KBM-7 (cell line): Measurements from ENCODE around the gene MYCL.
A peak's percentile ranks its signal among the peaks of the same experiment; 100 is the strongest.
"Not testable (repeated sequence)": the region's sequence is repeated elsewhere in the genome, so short reads cannot be mapped to it uniquely, and the experiment has no call there.

Source experiments
- DNase-seq: peaks from one replicate; pipeline ENCODE4 v3.0.0-alpha.2; 2015
- in situ Hi-C: fragments of 300-500 bp; cut with MboI; formaldehyde crosslinking; loops from 2 replicates; pipeline ENCODE4 v1.14.3; 2020; ENCODE audit warnings: low sequenced_read_pairs, low pct_unique_long_range_greater_than_20kb, mixed read lengths

Gene MYCL

DNA sequence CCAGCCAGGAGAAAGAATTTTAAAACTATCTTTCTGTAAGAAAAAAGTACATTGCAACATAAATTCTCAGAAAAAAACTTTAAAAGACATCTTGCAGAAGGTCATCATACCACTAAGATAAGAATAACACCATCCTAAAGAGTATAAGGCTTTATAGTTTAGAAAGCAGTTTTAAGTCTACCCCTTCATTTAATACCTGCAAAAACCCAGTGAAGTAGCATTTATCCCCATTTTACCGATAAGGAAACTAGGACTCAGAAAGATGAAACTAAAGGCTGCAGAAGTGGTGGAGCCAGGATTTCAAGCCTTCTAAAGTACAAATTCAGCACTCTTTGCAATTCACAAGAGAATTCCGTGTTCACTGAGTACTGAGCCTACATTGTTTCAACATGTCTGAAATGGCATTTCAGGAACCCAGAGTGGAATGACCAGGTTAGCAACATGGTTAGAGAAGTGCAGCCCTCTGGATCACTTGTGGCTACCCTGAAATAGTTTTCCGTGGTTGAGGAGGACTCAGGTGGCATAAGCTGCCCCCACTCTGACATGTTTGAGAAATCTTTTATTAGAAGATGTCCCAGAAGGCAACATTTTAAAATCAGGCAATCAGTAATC is 6.7 kb downstream of the MYCL start:
- in situ Hi-C loops, result no loop called here
- no peak for DNase-seq

DNA sequence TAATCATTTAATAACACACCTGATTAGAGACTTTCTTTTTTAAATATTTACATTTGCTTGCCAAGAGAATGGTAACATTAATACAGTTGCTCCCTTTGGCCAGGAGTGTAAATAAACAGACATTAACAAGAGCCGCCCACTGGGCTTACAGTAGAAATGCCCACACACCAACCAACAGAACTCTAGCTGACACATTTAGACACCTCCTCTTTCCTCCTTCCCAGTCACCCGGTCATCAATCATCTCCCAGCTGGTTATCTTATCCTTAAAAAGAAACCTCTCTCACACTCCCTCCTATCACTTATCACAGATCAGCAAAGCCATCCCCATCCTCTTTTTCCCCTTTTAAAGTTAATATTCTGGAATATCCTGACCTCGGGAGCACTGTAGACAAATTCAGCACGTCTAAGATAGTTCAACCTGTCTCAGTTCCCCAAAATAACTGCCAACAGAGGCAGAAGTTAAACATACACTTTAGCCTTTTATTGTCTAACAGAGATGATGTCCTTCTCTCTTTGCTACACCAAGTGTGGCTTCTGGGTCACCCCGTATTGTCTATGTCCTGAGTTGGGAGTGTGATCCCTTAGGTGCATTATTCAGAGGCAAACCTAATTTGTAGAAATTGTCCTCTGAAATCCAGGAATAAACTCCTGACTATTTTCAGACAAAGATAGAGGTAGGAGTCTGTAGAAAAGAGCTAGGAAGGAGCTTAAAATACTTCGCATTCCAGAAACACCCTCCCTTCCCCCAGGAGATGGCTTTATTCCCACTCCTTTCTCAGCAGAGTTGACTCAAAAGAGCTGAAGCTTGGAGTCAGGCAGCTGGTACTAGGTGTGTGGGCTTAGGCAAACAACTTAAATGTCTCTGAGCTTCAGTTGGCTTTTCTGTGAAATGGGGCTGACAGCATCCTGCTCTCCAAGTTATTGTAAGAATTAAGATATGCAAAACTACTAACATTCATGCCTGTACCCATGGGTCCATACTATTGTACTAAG is 8.8 kb downstream of the MYCL start:
- no peak for DNase-seq
- in situ Hi-C loops, result no loop called here

DNA sequence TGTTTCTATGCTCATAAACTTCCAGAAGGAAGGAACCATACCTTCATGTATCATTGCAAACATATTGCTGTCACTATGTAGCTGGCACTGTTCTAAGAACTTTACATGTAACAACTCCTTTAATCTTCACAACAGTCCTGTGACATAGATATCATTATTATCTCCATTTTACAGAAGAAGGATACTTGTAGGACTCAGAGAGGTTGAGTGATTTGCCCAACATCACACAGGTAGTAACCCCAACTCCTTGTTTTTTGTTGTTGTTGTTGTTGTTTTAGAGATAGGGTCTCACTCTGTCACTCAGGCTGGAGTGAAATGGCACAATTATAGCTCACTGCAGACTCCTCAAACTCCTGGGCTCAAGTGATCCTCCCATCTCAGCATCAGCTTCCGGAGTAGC is 10.8 kb downstream of the MYCL start:
- in situ Hi-C loops, result no loop called here
- DNase-seq, result no peak

DNA sequence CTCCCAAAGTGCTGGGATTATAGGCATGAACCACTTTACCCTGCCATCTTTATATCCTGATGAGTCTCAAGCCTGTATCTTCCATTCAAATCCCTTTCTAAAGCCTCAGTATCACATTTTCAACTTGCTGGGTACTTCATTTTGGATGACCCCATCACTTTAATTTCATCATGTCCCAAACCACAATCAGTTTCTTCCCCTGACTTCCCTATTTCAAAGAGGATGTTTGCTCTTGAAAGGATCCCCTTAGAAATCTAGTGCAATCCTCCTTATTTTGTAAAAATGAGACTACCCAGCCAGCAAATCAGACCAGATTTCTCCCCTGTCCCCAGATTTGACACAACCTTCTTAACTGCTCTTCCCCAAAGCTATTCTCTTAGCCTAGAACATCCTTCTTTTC is 11.4 kb downstream of the MYCL start:
- DNase-seq, result peak; percentile 80
- in situ Hi-C loops, result no loop called here

DNA sequence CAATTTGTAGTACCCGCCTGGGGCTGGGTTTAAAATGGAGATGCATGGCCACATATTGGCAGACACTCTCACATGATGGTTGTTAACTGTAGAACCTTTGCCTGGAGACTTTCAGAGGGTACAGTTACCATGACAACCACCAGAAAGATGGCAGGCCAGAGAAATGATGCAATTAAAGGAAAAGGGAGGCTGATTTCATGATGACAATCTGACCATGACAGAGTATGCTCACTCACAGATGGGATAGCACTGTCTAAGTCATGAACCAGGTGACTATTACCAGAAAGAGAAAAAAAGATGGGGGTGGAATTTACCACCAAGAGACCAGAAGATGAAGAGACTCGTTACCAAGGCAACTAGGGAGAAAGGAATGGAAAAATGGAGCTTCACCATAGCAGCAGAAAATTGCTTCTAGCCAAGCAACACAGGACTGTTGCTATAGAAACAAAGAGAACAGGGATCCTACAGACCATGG is 14.9 kb downstream of the MYCL start:
- in situ Hi-C loops, result no loop called here
- DNase-seq, result no peak

DNA sequence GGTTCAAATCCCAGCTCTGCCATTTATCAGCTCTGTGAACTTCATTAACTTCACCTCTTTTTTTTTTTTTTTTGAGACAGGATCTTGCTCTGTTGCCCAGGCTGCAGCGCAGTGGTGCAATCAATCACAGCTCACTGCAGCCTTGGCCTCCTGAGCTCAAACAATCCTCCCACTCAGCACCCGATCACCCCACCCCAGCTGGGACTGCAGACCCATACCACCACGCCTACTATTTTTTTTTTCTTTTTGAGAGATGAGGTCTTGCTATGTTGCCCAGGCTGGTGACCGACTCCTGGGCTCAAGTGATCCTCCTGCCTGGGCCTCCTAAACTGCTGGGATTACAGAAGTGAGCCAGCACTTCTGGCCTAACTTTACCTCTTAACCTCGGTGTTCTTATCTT is 16.2 kb downstream of the MYCL start:
- in situ Hi-C loops, result no loop called here
- no peak for DNase-seq

DNA sequence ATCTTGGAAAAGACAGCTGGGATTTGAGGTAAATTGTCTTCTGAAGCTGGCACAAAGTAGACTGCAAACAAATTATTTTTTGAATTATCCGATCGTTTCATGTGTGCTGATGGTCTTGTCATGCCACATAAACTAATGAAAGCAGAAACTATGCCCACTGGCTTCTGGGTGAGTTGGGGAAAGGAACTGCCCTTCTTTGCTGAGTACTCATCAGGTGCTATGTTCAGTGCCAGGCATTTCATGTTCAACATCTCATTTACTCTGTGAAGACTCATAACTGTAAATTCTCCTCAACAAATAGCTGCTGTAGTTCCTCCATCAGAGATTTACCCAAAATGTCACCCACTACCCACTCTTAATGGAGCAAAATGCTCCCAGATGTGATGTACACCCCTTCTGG is 19.6 kb downstream of the MYCL start:
- in situ Hi-C loops, result no loop called here
- no peak for DNase-seq

DNA sequence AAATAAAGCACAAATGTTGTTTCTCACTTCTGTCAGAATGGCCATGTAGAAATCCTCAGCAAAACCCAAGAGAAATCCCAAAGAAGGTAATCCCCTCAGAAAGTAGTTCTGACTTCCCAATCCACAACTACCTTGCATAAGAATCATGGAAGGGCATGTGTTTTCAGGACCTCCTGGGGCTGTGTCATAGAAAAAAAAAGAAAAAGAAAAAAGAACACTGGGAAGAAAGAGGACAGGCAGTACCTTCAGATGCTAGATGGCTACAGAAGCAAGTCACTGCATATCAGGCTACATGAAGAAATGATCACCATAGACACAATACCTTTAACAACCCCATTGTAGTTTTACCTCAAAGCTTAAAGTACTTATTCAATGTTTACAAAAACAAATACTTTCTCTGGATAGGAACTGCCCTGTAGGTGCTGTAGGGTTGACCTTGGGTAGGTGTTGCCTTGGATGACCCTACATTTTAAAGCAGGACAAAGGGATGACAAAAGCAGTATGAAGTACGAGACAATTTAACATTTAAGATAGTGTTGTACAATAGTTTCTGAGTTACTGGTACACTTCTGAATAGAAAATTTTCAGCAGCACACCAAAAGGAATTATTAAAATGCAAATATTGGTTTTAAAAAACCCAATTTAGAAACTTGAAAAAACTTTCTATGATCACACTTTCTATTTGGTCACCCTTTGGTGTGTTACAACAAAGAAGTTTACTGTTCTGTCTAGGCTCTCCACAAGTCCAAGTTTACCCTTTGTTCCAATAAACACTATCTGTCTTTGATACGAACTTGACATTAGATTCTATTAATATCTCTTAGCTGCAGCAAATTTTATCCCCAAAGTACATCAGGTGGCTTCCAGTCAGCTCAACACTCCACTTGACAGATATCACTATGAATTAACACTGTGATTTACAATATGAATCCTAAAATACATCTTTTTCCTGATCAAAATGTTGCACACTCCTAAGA is 23.4 kb downstream of the MYCL start:
- in situ Hi-C loops, result no loop called here
- no peak for DNase-seq

DNA sequence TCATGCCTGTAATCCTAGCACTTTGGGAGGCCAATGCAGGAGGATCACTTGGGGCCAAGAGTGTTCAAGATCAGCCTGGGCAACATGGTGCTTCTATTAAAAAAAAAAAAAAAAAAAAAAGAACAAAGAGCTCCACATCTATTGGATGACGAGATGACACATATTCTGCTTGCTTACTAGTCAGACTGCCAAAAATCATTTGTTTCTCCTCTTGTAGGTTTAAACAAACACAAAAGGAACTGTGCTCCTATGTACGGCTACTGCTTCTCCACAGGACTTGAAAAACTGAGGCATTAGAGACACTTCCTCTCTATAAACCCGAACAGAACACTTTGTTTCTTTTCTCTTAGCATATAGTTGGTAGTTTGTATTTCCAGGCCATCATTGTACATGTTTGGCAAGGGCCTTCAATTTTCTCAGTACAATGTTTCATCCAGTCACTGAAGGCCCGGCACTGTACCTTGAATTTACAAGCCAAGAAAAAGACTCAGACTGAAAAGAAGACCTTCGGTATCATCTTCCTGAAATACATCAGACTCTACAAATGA is 24.4 kb downstream of the MYCL start:
- DNase-seq, result no peak
- in situ Hi-C loops, result no loop called here

DNA sequence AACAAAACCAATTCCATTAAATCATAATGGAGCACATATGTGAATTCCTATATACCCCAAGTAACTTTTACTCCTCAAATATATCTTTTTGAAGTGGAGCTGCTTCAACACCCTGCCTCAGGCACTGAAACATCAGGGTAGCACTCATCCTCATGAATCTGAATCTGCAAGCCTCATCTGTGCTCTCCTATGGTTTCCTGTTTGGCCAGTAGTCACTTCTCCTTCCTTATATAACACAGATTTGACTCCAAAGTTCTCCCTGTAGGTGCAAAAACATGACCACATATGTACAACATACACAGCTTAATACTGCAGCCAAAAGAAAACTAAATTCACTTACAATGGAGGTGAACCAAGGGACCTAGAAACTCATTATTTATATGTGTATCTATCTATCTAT is 25.6 kb downstream of the MYCL start:
- DNase-seq, result peak; percentile 41
- in situ Hi-C loops, result no loop called here

DNA sequence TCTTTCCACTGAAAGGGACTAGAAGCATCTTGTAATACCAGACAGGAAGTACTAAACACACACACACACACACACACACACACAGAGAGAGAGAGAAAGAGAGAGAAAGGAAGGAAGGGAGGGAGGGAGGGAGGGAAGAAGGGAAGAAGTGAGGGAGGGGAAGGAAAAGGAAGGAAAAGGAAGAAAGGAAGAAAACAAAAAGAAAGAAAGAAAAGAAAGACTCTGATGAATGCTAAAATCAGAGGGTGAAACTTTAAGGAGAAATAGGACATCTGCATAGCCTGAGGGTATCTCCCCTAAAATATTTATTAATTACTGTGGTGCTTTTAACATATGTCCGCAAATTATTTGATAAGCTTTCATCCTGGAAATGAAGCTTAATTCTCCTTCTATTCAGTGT is 29.0 kb downstream of the MYCL start:
- no peak for DNase-seq
- in situ Hi-C loops, result no loop called here

DNA sequence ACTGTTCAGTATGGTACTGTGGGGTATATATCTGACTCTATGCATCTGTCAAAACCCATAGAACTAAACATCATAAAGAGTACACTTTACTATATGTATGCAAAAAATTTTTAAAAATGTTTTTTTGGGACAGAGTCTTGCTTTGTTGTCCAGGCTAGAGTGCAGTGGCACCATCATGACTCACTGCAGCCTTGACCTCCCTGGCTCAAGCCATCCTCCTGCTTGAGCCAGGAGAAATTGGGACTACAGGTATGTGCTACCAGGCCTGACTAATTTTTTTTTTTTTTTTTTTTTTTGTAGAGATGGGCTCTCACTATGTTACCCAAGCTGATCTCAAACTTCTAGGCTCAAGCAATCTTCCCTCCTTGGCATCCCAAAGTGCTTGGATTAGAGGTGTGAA is 29.9 kb downstream of the MYCL start:
- DNase-seq, result no peak
- in situ Hi-C loops, result no loop called here

DNA sequence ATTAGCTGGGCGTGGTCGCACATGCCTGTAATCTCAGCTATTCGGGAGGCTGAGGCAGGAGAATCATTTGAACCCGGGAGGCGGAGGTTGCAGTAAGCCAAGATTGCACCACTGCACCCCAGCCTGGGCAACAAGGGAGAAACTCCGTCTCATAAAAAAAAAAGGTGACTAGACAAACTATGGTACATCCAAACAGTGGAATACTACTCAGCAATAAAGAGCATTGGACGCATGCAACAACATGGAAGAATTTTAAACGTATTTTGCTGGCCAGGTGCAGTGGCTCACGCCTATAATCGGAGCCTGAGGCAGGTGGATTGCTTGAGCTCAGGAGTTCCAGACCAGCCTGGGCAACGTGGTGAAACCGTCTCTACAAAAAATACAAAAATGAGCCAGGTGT is 30.7 kb downstream of the MYCL start:
- in situ Hi-C loops, DNase-seq: not testable (repeated sequence)

DNA sequence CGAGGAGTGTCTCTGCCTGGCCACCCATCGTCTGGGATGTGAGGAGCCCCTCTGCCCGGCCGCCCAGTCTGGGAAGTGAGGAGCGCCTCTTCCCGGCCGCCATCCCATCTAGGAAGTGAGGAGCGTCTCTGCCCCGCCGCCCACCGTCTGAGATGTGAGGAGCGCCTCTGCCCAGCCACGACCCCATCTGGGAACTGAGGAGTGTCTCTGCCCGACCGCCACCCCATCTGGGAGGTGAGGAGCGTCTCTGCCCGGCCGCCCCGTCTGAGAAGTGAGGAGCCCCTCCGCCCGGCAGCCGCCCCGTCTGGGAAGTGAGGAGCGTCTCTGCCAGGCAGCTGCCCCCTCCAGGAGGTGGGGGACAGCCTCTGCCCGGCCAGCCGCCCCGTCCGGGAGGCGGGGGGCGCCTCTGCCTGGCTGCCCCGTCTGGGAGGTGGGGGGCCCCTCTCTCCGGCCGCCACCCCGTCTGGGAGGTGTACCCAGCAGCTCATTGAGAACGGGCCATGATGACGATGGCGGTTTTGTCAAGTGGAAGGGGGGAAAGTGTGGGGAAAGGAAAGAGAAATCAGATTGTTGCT is 32.1 kb downstream of the MYCL start:
- in situ Hi-C loops, result not testable (repeated sequence)

DNA sequence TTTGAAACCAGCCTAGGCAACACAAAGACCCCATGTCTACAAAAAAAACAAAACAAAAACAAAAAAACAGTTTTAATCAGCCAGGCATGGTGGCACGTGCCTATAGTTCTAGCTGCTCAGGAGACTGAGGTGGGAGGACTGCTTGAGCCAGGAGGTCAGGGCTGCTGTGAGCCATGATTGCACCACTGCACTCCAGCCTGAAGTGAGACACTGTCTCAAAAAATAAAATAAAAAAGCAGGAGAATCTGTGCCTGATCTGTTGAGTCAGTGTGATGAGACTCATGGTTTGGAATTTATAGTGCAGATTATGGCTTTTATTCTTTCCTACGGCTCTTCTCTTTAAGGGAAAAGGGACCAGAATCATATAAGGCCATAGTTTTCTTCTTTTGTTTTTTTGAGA is 35.0 kb downstream of the MYCL start:
- no peak for DNase-seq
- in situ Hi-C loops, result no loop called here

More for the DNA sequence above, 32.1 kb downstream of the MYCL start:
- DNase-seq, result not testable (repeated sequence)

DNA sequence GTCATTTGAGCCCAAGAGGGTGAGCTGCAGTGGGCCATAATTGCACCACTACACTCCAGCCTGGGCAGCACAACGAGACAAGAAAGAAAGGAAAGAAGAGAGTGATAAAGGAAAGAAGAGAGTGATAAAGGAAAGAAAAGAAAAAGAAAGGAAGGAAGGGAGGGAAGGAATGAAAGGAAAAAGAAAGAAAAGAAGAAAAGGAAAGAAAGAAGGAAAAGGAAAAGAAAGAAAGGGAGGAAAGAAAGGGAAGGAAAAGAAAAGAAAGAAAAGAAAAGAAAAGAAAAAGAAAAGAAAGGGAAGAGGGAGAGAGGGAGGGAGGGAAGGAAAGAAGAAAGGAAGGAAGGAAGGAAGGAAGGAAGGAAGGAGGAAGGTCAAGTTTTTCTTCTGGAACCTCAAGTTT is 36.0 kb downstream of the MYCL start:
- in situ Hi-C loops, result no loop called here
- no peak for DNase-seq

DNA sequence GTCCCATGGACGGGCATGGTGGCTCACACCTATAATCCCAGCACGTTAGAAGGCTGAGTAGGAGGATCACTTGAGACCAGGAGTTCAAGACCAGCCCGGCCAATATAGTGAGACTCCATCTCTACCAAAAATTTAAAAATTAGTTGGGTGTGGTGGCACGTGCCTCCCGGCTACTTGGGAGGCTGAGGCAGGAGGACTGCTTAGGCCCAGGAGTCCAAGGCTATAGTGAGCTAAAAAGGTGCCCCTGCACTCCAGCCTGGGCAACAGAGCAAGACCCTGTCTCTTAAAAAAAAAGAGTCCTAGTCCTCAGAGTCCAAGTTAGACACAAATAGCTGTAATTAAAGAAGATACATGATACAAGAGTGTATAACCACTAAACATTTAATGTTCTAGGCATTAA is 38.5 kb downstream of the MYCL start:
- DNase-seq, result no peak
- in situ Hi-C loops, result no loop called here

DNA sequence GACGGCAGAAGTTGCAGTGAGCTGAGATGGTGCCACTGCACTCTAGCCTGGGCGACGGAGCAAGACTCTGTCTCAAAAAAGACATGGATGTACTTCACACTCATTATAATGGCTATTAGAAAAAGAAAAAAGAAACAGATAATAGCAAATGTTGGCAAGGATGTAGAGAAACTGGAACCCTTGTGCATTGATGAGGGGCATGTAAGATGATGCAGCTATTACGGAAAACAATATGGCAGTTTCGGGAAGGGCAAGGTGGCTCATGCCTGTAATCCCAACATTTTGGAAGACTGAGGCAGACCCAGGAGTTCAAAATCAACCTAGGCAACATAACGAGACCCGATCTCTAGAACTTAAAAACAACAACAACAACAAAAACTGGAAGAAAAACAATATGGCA is 40.7 kb downstream of the MYCL start:
- in situ Hi-C loops, result no loop called here
- no peak for DNase-seq
